LNCaP clone FGC (cell line): Measurements from ENCODE around the gene MED22.

Experiments
- DNase-seq: peaks from one replicate; pipeline ENCODE4 v3.0.0-alpha.2; 2011; ENCODE audit warnings: low read depth
- H3K4me3 ChIP-seq: 2 replicates; pipeline ENCODE4 v1.5.1; 2011; ENCODE audit warnings: mild to moderate bottlenecking, low read depth, low read length, control low read depth
- TF ChIP-seq, protein P1 (sequence below): IDR thresholded peaks from 2 replicates; pipeline ENCODE4 v1.5.1; 2012; ENCODE audit warnings: mild to moderate bottlenecking; ENCODE audit not compliant: control insufficient read depth, insufficient read depth; ENCODE audit errors: extremely low read depth

The MED22 gene

DNA sequence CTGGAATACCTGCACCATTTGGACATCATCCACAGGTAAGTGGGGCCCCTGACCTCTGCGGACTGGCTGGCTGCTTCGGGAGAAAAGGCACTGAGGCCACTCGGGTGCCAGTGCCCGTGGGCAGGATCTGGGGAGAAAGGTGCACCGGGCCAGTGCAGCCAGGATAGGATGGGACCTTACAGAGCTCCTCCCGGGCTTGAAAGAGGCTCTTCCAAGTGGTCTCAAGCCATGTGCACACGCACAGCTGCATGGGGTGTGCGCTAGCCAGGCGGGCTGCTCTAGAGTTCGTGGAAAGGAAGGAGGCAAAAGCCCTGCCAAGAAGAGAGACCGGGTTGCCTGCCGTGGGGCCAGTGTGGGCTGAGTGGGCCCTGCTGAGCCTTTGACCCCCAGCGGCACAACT lies 41.6 kb upstream of the MED22 start:
- DNase-seq = no peak
- H3K4me3 ChIP-seq = no peak overlapping the region
- TF ChIP-seq, protein P1, sequence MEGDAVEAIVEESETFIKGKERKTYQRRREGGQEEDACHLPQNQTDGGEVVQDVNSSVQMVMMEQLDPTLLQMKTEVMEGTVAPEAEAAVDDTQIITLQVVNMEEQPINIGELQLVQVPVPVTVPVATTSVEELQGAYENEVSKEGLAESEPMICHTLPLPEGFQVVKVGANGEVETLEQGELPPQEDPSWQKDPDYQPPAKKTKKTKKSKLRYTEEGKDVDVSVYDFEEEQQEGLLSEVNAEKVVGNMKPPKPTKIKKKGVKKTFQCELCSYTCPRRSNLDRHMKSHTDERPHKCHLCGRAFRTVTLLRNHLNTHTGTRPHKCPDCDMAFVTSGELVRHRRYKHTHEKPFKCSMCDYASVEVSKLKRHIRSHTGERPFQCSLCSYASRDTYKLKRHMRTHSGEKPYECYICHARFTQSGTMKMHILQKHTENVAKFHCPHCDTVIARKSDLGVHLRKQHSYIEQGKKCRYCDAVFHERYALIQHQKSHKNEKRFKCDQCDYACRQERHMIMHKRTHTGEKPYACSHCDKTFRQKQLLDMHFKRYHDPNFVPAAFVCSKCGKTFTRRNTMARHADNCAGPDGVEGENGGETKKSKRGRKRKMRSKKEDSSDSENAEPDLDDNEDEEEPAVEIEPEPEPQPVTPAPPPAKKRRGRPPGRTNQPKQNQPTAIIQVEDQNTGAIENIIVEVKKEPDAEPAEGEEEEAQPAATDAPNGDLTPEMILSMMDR = no peak

DNA sequence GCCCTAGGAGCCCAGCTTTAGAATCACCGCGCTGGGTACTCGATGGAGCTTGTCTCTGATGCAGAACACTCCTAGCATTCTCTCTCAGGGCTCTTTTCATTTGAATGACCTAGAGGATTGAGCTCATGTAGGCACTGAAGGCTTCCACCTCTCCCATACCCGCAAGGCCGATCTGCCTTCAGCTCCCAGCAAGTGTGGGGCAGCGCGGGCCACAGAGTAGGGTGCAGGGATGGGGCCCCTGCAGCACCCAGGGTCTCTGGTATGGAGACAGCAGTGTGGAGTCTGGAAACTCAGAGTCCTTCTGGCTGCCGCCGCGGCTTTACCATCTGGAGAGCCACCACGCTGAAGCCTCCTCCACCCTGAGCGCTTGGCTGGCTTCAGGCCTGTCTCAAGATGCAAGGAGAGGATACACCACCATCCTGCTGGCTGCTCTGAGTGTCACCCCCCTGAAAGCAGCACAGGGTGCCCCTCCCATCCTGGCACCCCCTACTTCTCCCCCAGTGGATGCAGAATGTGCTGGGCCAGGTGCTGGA lies 41.2 kb upstream of the MED22 start:
- no peak overlapping the region for H3K4me3 ChIP-seq
- DNase-seq = no peak
- TF ChIP-seq, protein P1 = no peak

DNA sequence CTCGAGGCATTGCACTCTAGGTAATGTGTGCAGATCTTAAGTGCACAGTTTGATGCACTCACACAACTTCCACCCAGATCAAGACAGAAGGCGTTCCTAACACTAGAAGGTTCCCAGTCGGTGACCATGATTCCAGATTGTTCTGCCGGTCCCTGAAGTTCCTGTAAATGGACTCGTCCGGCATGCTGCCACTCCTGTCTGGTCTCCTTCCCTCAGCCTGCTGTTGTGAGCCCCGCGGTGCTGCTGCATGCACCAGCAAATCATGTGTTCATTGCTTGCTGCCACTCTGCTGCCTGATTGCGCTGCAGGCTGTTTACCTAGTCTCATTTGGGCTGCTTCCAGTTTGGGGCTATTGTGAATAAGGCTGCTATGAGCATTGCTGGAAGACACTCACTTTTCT lies 39.7 kb upstream of the MED22 start:
- TF ChIP-seq, protein P1 = no peak
- DNase-seq = no peak
- no peak overlapping the region for H3K4me3 ChIP-seq

DNA sequence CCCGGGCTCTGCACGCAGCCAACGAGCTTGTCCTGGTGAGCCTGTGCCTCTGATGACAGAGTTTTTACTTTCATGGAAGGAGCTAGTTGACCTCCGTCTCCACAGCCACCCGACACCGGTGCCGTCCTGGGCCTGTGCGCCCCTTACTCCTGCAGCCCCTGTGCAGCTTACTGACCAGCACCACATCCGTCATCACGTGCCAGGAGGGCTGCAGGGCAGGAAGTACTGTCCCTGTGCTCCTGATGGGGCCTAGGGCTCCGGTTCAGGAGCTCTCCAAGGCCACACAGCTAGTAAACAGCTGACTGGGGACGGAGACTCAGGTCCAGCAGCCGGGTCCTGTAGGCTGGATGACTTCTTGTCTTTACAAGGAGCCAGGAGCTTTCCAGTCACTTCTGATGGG lies 38.4 kb upstream of the MED22 start:
- H3K4me3 ChIP-seq = no peak overlapping the region
- DNase-seq = no peak
- TF ChIP-seq, protein P1 = no peak

DNA sequence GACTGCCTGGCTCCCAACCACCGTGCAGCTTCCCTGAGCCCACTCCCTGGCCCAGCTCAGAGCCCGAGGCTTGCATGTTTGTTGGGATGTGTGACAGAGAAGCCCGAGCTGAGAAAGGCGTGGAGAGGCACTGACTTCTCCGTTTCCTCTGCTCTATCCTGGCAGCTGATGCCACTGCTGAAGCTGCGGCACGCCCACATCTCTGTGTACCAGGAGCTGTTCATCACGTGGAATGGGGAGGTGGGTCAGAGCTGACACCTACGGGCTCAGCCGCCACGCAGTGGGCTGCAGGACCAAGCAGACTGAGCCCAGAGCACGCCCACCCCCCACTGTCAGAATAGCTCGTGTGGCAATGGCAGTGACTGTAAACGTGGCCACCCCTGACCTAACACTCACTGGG lies 37.5 kb upstream of the MED22 start:
- no peak overlapping the region for H3K4me3 ChIP-seq
- TF ChIP-seq, protein P1 = no peak
- DNase-seq = no peak

DNA sequence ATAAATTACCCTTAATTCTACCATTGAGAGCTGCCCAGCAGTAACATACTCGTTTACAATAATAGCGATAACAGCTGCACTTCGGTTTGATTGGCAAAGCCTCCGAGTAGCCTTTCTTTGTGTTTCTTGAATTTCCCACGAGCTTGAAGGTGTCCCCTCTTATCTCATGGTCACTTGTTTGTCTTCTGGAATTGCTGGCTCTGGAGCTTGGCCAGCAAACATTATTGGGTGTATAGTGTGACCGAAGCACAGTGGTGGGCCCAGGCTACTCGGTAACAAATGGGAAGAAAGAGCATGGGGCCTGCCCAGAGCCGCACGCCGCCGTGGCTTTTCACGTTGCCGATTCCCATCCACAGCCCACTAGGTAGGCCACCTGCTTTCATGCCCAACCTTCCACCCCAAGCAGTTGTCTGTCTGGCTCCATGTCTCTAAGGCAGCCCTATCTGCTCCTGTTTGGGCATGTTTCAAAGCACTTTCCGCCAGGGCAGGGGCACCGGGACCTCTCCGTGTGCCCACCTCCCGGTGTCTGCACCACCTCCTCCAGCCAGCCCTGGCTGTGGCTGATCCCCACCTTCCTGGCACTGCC lies 36.9 kb upstream of the MED22 start:
- DNase-seq = no peak
- no peak overlapping the region for H3K4me3 ChIP-seq
- TF ChIP-seq, protein P1 = no peak

DNA sequence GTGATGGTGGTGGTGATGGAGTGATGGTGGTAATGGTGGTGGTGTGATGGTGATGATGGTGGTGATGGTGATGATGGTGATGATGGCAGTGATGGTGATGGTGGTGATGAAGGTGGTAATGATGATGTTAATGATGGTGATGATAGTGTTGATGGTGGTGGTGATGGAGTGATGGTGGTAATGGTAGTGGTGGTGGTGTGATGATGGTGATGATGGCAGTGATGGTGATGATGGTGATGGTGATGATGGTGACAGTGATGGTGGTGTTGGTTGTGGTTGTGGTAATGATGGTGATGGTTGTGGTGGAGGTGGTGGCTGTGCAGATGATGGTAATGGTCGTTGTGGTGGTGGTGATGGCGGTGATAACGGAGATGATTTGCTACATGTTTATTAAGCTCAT lies 35.5 kb upstream of the MED22 start:
- no peak for DNase-seq
- TF ChIP-seq, protein P1 = no peak
- no peak overlapping the region for H3K4me3 ChIP-seq
